ENCODE results near the gene THSD4. TPM values are rescaled to one million over a fixed set of nuclear protein-coding genes. Genes with fewer than 3 reads are reported as not detected.
A peak's percentile ranks its signal among the peaks of the same experiment; 100 is the strongest.

THSD4 gene
- total and polyA plus RNA-seq, 2 experiments from 2014 or later: 5.1 to 25.5 TPM

DNA sequence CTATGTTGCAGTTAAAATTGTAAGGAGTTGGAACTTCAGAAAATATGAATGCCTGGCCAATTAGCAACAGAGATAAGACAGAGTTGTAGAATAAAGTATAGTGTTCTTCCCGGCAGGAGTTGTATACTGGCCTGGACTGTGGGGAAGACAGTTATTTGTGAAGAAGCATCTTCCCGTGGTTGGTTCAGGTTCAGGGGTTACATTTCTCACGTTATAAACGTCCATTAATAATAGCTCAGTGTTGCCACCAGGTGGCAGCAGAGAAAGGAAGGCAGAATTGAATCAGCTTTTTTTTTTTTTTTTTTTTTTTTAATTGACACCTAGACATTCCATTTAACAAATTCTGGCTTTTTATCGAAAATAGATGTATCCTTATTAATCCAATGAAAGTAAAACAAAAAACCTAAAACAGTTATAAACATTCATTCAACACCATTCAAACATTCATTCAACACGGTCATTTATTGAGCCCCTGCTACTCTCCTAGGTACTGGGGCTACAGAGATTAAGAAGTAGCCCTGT lies 628.7 kb downstream of the THSD4 start:
- no peak overlapping the region for H3K4me3 ChIP-seq
- no peaks in the 10 kb centered on the region for H3K27me3 ChIP-seq
- H3K27ac ChIP-seq: no peak overlapping the region
- peaks cover 11% of the 10 kb centered on the region for H3K4me1 ChIP-seq (ENCODE audit: low read depth)
- H3K36me3 ChIP-seq: no peaks in the 10 kb centered on the region
- TF ChIP-seq, protein P1, sequence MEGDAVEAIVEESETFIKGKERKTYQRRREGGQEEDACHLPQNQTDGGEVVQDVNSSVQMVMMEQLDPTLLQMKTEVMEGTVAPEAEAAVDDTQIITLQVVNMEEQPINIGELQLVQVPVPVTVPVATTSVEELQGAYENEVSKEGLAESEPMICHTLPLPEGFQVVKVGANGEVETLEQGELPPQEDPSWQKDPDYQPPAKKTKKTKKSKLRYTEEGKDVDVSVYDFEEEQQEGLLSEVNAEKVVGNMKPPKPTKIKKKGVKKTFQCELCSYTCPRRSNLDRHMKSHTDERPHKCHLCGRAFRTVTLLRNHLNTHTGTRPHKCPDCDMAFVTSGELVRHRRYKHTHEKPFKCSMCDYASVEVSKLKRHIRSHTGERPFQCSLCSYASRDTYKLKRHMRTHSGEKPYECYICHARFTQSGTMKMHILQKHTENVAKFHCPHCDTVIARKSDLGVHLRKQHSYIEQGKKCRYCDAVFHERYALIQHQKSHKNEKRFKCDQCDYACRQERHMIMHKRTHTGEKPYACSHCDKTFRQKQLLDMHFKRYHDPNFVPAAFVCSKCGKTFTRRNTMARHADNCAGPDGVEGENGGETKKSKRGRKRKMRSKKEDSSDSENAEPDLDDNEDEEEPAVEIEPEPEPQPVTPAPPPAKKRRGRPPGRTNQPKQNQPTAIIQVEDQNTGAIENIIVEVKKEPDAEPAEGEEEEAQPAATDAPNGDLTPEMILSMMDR (IDR thresholded peaks at IDR 0.05; ENCODE audit: low read depth, low read length): peak; percentile 66
- no peaks in the 10 kb centered on the region for H3K9me3 ChIP-seq (ENCODE audit: low read depth)
- peak; percentile 66 to 70 for DNase-seq (ENCODE audit: low read depth in 1 of 2, low spot score in 1 of 2)

DNA sequence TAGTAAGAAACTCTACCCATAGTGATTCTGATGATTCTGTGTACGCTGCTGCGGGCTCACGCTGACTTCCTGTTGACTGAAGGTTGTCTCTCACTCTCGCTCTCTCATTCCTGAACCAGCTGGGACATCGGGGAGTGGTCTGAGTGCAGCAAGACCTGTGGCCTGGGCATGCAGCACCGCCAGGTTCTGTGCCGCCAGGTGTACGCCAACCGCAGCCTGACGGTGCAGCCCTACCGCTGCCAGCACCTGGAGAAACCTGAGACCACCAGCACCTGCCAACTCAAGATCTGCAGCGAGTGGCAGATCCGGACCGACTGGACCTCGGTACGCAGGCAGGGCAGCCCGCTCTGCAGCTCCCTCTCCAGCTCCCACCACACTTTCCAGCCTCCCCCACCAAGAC lies 631.4 kb downstream of the THSD4 start:
- H3K4me3 ChIP-seq: no peak overlapping the region
- TF ChIP-seq, protein P1 (IDR thresholded peaks at IDR 0.05; ENCODE audit: low read depth, low read length): no peak
- H3K27ac ChIP-seq: no peak overlapping the region
- H3K36me3 ChIP-seq: no peaks in the 10 kb centered on the region
- H3K4me1 ChIP-seq (ENCODE audit: low read depth): peaks cover 5% of the 10 kb centered on the region
- H3K9me3 ChIP-seq (ENCODE audit: low read depth): no peaks in the 10 kb centered on the region
- no peak for DNase-seq (ENCODE audit: low read depth in 1 of 2, low spot score in 1 of 2)
- H3K27me3 ChIP-seq: no peaks in the 10 kb centered on the region

DNA sequence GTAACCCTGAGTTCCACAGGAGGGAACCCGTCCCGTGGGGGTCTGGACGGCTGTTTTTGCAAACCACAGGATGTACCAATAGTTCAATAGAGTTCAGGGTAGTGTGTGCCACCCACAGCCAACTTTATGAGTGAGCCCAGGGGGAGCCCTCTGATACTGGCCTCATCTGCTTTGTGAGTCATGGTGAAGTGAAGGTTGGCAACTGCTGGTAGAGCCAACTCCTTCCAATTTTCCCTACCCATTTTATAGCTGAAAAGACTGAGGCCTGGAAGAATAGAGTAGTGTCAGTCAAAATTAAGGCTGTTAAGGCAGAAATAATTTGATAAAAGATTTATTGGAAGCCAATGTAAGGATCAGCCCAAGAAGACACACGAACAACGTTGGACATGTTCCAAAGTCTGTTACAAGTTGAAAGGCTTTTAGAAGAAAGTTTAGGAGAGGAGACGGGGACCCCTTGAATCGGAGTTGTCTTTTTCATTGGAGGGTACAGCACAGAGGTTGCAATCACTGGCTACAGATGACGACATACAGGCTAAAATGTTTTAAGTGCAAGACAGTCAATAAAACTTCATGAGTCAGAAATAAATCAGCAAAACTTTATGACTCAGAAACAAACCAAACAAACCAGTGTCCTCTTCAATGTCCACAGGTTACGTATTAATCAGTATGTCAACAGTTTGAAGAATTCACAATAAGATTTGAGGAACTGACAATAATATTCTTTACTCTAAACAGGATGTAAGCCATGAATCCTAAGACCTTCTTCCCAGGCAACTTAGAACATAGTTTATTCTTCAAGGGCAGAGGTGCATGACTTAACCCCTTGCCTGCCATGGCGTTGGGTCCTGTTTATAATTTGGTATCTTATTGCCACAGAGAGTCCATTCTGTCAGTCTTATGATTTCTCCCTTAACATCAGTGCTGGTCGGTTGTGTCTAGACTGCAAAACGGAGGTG lies 632.1 kb downstream of the THSD4 start:
- Histone ChIP-seq H3K4me1 (ENCODE audit: low read depth) (peaks cover 5% of the 10 kb centered on the region), H3K27ac (no peak overlapping the region), H3K27me3 (no peaks in the 10 kb centered on the region), H3K9me3 (ENCODE audit: low read depth) (no peaks in the 10 kb centered on the region), H3K36me3 (no peaks in the 10 kb centered on the region), H3K4me3 (no peak overlapping the region)
- TF ChIP-seq, protein P1 (IDR thresholded peaks at IDR 0.05; ENCODE audit: low read depth, low read length): no peak
- peak in 1 of 2 donors; percentile 47 for DNase-seq (ENCODE audit: low read depth in 1 of 2, low spot score in 1 of 2)

DNA sequence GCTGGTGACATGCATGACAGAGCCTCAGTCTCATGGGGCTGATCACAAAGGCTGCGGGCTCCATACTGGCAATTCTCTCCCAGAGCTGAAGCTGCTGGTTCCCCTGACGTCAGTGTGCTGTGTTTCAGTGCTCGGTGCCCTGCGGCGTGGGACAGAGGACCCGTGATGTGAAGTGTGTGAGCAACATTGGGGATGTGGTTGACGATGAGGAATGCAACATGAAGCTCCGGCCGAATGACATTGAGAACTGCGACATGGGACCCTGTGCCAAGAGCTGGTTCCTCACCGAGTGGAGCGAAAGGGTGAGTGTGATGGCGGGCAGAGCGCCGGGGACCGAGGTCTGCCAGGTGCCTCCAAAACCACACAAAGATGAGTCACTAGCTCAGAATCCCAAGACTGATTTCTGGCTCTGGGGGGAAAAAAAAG lies 633.0 kb downstream of the THSD4 start:
- Histone ChIP-seq H3K27ac (no peak overlapping the region), H3K4me3 (no peak overlapping the region), H3K27me3 (no peaks in the 10 kb centered on the region), H3K9me3 (ENCODE audit: low read depth) (no peaks in the 10 kb centered on the region), H3K36me3 (no peaks in the 10 kb centered on the region), H3K4me1 (ENCODE audit: low read depth) (peaks cover 10% of the 10 kb centered on the region)
- no peak for DNase-seq (ENCODE audit: low read depth in 1 of 2, low spot score in 1 of 2)
- TF ChIP-seq, protein P1 (IDR thresholded peaks at IDR 0.05; ENCODE audit: low read depth, low read length): no peak

DNA sequence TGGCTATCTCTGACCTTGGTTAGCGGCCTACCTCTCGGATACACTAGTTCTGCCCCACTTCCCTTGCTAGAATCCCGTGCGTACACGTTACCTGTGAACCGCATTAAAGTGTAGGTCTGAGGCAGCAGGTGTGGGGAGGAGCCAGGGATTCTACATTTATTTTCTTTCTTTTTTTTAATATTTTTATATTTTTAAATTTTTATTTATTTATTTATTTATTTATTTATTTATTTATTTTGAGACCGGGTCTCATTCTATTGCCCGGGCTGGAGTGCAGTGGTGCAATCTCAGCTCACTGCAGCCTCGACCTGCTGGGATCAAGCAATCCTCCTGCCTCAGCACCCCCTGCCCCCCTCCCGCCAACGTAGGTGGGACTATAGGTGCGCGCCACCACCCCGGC lies 634.2 kb downstream of the THSD4 start:
- H3K9me3 ChIP-seq (ENCODE audit: low read depth): no peaks in the 10 kb centered on the region
- H3K36me3 ChIP-seq: no peaks in the 10 kb centered on the region
- no peak overlapping the region for H3K27ac ChIP-seq
- no peak overlapping the region for H3K4me3 ChIP-seq
- H3K4me1 ChIP-seq (ENCODE audit: low read depth): peaks cover 10% of the 10 kb centered on the region
- TF ChIP-seq, protein P1 (IDR thresholded peaks at IDR 0.05; ENCODE audit: low read depth, low read length): no peak
- no peaks in the 10 kb centered on the region for H3K27me3 ChIP-seq
- no peak for DNase-seq (ENCODE audit: low read depth in 1 of 2, low spot score in 1 of 2)

Data from cardiac muscle cell (in vitro differentiated cells and primary cell).